Thyroid gland (tissue), 4 donors: ENCODE results near the gene STUM. TPM values are rescaled to one million over a fixed set of nuclear protein-coding genes. Genes with fewer than 3 reads are reported as not detected.
"Not testable (repeated sequence)": the region's sequence is repeated elsewhere in the genome, so short reads cannot be mapped to it uniquely, and the experiment has no call there.

Experiments
- DNase-seq, 2 donors: peaks; one replicate each; pipeline ENCODE4 v3.0.0-alpha.2; 2019
- H3K27ac ChIP-seq, 3 donors: fragments of 200-600 bp; sonication (generic); 1 replicate in 2 of 3; 2 replicates in 1 of 3; pipeline ENCODE4 v1.5.1; 2016 to 2019; ENCODE audit warnings: mild to moderate bottlenecking in 1 of 3, moderate library complexity in 1 of 3
- H3K27me3 ChIP-seq: fragments of 200-600 bp; sonication (generic); one replicate; pipeline ENCODE4 v1.5.1; 2019
- H3K36me3 ChIP-seq, 2 donors: fragments of 200-600 bp; sonication (generic); one replicate each; pipeline ENCODE4 v1.5.1; 2016 to 2019
- H3K4me1 ChIP-seq, 2 donors: fragments of 200-600 bp; sonication (generic); one replicate each; pipeline ENCODE4 v1.5.1; 2017 to 2019
- H3K4me3 ChIP-seq, 3 donors: fragments of 200-600 bp; sonication (generic); replicated peaks in 1 of 3; 1 replicate in 2 of 3; 2 replicates in 1 of 3; pipeline ENCODE4 v1.5.1; 2016; ENCODE audit warnings: mild to moderate bottlenecking in 1 of 3
- H3K9me3 ChIP-seq: fragments of 200-600 bp; sonication (generic); one replicate; pipeline ENCODE4 v1.5.1; 2017
- POLR2A ChIP-seq, 2 donors: fragments of 450-650 bp; IDR thresholded peaks; one replicate each; pipeline ENCODE4 v1.6.1; 2017; ENCODE audit warnings: antibody characterized with exemption in 2 of 2, mild to moderate bottlenecking in 2 of 2, moderate library complexity in 1 of 2
- WGBS, 2 donors: methylation state at CpG; one replicate each; pipeline ENCODE4 v1.1.5; 2017; 5-methylcytosine and 5-hydroxymethylcytosine counted together
- intact Hi-C: fragments of 100-400 bp; cut with DNase I; formaldehyde crosslinking; loops from one replicate; pipeline ENCODE4 v1.15.1; 2023
- total RNA-seq, 4 donors: library from RNA; depleted of rRNA; stranded (reverse); fragments of >200 nt; gene quantifications; one replicate each; pipeline ENCODE4 v1.2.3, GENCODE V29; 2016
- TF ChIP-seq, protein P1 (sequence below), 6 experiments: fragments of 200-600 bp in 3 of 6; fragments of 450-650 bp in 3 of 6; sonication (generic) in 3 of 6; IDR thresholded peaks; one replicate each; pipeline ENCODE4 v1.5.1; 2016 to 2019; ENCODE audit warnings: antibody characterized with exemption in 6 of 6, mild to moderate bottlenecking in 2 of 6, inconsistent platforms in 1 of 6, moderate library complexity in 1 of 6

STUM gene
- total RNA-seq, 4 donors from 2014 or later, result 0.22 to 1.1 (median 0.48) TPM

DNA sequence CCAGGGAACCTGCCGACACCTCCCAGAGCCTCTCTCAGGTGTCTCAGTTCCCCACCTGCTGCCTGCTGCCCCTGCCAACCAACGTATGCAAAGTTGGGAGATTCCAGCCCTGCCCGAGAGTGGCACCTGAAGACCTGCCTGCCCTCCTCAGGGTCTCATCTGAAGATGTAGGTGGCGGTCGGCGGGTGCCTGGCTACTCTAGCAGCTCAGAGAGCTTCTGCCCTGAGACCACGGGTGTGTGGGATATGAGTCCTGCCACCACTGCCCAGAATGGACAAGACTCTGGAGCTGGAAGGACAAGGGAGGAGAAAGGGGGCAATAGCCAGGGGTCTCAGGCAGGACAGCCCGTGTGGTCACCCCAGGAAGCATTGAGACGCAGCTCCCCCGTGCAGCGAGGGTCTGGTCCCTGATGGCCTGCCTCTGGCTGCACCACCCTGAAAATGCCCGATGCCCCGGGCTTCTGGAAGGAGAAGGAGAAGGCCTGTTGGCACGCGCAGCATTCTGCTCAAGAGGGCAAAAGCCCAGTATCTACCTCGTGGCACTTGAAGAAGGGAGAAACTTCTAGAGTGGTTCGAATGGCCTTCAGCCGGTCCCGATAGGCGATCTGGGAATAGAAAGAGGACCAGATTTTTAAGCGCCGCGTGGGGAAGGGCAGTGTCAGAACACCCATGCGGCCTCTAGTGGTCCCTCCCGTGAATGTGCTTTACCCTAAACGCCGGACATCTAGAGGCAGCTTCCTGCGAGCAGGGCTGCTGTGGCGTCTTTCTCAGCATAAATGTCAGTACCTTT is 88.8 kb downstream of the STUM start:
- TF ChIP-seq, protein P1, sequence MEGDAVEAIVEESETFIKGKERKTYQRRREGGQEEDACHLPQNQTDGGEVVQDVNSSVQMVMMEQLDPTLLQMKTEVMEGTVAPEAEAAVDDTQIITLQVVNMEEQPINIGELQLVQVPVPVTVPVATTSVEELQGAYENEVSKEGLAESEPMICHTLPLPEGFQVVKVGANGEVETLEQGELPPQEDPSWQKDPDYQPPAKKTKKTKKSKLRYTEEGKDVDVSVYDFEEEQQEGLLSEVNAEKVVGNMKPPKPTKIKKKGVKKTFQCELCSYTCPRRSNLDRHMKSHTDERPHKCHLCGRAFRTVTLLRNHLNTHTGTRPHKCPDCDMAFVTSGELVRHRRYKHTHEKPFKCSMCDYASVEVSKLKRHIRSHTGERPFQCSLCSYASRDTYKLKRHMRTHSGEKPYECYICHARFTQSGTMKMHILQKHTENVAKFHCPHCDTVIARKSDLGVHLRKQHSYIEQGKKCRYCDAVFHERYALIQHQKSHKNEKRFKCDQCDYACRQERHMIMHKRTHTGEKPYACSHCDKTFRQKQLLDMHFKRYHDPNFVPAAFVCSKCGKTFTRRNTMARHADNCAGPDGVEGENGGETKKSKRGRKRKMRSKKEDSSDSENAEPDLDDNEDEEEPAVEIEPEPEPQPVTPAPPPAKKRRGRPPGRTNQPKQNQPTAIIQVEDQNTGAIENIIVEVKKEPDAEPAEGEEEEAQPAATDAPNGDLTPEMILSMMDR (IDR thresholded peaks at IDR 0.05), result no peak
- no peak for TF ChIP-seq POLR2A (IDR thresholded peaks at IDR 0.05)
- Histone ChIP-seq H3K9me3 (no peaks in the 10 kb centered on the region), H3K27me3 (no peaks in the 10 kb centered on the region), H3K4me1 (peaks cover 0 to 3% of the 10 kb centered on the region in 2 donors), H3K4me3 (no peak overlapping the region), H3K27ac (no peak overlapping the region), H3K36me3 (peaks cover 6 to 12% of the 10 kb centered on the region in 2 donors)
- intact Hi-C loops, result loop anchor here (10.0 kb wide), 2 partner anchors 97 to 807 kb away; partner anchors contain the start of gene ITPKB
- 66 to 82% methylated on average over 26 to 28 of the region's 29 CpGs for WGBS, 2 donors
- no peak for DNase-seq

DNA sequence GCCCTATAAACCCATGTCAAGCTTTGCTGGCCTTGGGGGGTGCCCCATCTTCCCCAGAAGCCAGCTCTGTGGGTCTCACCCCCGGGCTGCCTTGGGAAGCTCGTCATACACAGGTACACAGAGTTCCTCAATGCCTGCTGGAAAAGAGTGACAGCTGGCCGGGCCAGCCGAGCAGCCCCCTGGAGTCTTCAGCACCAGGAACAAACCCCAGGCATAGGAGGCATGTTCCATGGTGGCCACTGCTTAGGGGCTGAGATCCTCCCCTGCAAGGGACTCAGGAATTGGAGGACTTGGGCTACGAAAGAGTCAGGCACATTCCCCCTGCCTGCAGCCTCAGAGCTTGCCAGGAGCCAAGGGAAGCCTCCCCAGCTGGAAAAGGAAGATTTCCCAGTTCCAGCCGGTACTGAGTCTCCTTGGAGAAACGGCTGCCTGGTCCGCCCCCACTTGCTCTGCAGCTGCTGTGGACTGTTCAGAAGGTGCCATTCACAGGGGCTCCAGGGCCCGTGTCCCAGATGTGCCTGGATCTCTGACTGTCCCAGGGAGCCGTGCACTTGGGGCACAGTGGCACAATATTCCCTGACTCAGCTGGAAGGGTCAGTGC is 89.5 kb downstream of the STUM start:
- WGBS, 2 donors, result 70% methylated on average over 4 of the region's 10 CpGs; no CpG with 5 or more reads in 1 of the 2 donors
- H3K4me1 ChIP-seq, result peaks cover 0 to 3% of the 10 kb centered on the region in 2 donors
- no peak for DNase-seq
- TF ChIP-seq, protein P1 (IDR thresholded peaks at IDR 0.05), result no peak
- no peak for TF ChIP-seq POLR2A (IDR thresholded peaks at IDR 0.05)
- no peaks in the 10 kb centered on the region for H3K9me3 ChIP-seq
- H3K36me3 ChIP-seq, result peaks cover 6 to 12% of the 10 kb centered on the region in 2 donors
- H3K4me3 ChIP-seq, result no peak overlapping the region
- intact Hi-C loops, result loop anchor here (10.0 kb wide), 2 partner anchors 97 to 807 kb away; partner anchors contain the start of gene ITPKB
- no peak overlapping the region for H3K27ac ChIP-seq
- H3K27me3 ChIP-seq, result no peaks in the 10 kb centered on the region

DNA sequence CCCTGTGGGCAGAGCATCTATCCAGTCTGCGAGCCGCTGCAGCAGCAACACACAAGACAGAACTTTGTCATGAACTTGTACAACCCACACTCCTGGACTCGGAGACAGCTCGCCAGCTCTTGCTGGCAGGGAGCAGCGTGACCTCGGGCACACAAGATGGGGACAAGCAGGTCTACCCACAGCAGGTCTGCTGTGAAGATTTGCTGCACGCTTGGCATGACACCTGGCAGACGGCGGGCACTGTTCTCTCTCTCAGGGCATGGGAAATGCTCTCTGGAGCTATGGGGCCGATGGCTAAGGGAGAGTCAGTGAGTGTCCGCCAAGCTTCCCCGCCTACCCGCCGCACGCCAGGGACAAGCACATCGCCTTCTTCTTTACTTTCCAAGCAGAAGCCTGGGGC is 90.0 kb downstream of the STUM start:
- no peak for TF ChIP-seq POLR2A (IDR thresholded peaks at IDR 0.05)
- TF ChIP-seq, protein P1 (IDR thresholded peaks at IDR 0.05), result no peak

DNA sequence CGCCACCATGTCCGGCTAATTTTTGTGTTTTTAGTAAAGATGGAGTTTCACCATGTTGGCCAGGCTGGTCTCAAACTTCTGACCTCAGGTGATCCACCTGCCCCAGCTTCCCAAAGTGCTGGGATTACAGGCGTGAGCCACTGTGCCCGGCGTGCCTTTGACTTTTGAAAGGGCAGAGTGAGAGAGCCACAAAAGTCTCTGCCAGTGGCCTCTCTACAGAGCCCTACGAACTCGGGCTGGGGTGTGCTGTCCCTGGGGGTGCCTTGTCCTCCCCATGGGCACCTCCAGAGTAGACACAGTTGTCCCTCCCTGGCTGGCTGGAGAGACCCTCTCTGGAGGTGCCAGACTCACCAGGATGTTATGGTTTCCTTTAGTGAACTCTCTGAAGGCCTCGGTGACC is 90.6 kb downstream of the STUM start:
- DNase-seq, result not testable (repeated sequence)
- intact Hi-C loops, result loop anchor here (10.0 kb wide), 2 partner anchors 96 to 806 kb away; partner anchors contain the start of gene ITPKB

More for the DNA sequence above, 90.0 kb downstream of the STUM start:
- H3K4me3 ChIP-seq, result no peak overlapping the region
- peaks cover 6 to 12% of the 10 kb centered on the region in 2 donors for H3K36me3 ChIP-seq
- WGBS, 2 donors, result 91 to 96% methylated on average over 10 to 13 of the region's 16 CpGs
- H3K27ac ChIP-seq, result no peak overlapping the region
- intact Hi-C loops, result loop anchor here (10.0 kb wide), 2 partner anchors 96 to 806 kb away; partner anchors contain the start of gene ITPKB
- H3K27me3 ChIP-seq, result no peaks in the 10 kb centered on the region
- H3K9me3 ChIP-seq, result no peaks in the 10 kb centered on the region
- peaks cover 0 to 3% of the 10 kb centered on the region in 2 donors for H3K4me1 ChIP-seq
- DNase-seq, result no peak

DNA sequence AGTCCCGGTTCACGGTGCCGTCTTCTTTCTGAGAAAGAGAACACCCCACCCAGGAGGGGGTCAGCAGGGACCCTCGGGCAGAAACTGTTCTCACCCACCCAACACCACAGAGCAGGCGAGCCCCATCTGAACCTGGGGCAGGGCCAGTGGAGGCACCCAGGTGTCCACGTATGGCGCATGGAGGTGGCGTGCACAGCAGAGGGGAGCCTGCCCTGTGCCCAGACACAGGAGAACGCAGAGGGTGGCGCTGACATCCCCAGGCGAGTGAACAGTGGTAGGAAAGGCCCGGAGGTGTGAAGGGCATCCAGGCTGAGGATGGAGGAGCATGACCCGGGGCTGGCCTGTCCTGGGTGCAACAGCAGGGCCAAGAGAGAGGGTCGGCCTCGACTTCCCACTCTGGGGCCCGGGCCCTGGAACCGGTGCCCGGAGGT is 91.1 kb downstream of the STUM start:
- Histone ChIP-seq H3K4me3 (no peak overlapping the region), H3K27ac (no peak overlapping the region), H3K4me1 (no peaks in the 10 kb centered on the region), H3K36me3 (peaks cover 6 to 12% of the 10 kb centered on the region in 2 donors), H3K27me3 (no peaks in the 10 kb centered on the region), H3K9me3 (no peaks in the 10 kb centered on the region)
- TF ChIP-seq, protein P1 (IDR thresholded peaks at IDR 0.05), result no peak
- no peak for TF ChIP-seq POLR2A (IDR thresholded peaks at IDR 0.05)
- 95 to 96% methylated on average over 16 to 18 of the region's 18 CpGs for WGBS, 2 donors
- intact Hi-C loops, result loop anchor here (10.0 kb wide), 2 partner anchors 95 to 805 kb away; partner anchors contain the start of gene ITPKB
- DNase-seq, result no peak

More for the DNA sequence above, 90.6 kb downstream of the STUM start:
- H3K4me3 ChIP-seq, H3K4me1 ChIP-seq, H3K27me3 ChIP-seq, H3K9me3 ChIP-seq, H3K27ac ChIP-seq: not testable (repeated sequence)
- WGBS, 2 donors, result 93 to 99% methylated on average over 8 of the region's 8 CpGs
- H3K36me3 ChIP-seq, result peaks cover 6 to 12% of the 10 kb centered on the region in 2 donors
